OCI-LY3 (cell line): Measurements from ENCODE around the gene SYT5.

Experiments
- EZH2phosphoT487 ChIP-seq: fragments of 200-600 bp; shearing (Covaris generic); IDR thresholded peaks from 2 replicates; pipeline ENCODE4 v1.6.1; 2018; ENCODE audit warnings: antibody characterized with exemption, mixed run types, low read depth
- TF ChIP-seq, protein P1 (sequence below): fragments of 200-600, 300-600 bp; sonication (generic); IDR thresholded peaks from 2 replicates; pipeline ENCODE4 v1.5.1; 2014; ENCODE audit warnings: antibody characterized with exemption, low read length, low read depth

DNA sequence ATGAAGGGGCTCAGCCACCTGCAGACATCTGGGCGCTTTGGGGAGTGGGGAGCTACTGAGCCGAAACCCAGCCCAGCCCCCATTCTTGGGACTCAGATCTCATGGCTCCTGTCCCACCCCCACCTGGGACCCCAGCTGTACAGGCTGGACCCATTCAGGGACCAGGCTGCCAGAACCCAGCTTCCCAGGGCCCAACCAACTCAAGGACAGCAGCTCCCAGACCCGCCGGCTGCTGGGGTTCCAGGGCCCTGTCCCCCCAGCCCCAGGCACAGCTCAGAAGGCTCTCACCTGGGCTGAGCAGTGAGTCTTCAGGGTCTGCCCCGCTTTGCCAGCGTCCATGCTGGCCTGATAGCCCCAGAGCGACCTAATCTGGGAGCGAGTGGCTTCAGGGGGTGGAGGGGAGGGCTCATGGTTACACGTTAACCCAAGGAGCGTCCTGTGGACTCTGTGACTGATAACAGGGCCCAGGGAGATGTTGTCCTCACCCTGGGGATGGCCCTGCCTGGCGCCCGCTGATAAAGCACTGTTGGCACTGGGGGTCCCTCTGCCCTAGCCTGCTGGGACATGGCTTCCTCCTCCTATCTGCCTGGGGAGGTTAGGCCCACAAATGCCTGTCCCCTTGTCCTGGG is 48.4 kb upstream of the SYT5 start, which contains the start of gene TMEM86B:
- TF ChIP-seq, protein P1, sequence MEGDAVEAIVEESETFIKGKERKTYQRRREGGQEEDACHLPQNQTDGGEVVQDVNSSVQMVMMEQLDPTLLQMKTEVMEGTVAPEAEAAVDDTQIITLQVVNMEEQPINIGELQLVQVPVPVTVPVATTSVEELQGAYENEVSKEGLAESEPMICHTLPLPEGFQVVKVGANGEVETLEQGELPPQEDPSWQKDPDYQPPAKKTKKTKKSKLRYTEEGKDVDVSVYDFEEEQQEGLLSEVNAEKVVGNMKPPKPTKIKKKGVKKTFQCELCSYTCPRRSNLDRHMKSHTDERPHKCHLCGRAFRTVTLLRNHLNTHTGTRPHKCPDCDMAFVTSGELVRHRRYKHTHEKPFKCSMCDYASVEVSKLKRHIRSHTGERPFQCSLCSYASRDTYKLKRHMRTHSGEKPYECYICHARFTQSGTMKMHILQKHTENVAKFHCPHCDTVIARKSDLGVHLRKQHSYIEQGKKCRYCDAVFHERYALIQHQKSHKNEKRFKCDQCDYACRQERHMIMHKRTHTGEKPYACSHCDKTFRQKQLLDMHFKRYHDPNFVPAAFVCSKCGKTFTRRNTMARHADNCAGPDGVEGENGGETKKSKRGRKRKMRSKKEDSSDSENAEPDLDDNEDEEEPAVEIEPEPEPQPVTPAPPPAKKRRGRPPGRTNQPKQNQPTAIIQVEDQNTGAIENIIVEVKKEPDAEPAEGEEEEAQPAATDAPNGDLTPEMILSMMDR = no peak
- TF ChIP-seq EZH2phosphoT487 = no peak
